MM.1S (cell line): ENCODE results near the gene MTNR1B.

Source experiments
- CTCF ChIP-seq: fragments of 300-600 bp; sonication (generic); IDR thresholded peaks from 2 replicates; pipeline ENCODE4 v1.5.1; 2016; ENCODE audit warnings: antibody characterized with exemption, low read length, mixed read lengths
- EZH2 ChIP-seq: fragments of 300-600 bp; sonication (generic); optimal IDR thresholded peaks from 2 replicates; pipeline ENCODE3; 2017; ENCODE audit warnings: low read depth, mild to moderate bottlenecking, antibody characterized with exemption, low read length, mixed read lengths
- EZH2phosphoT487 ChIP-seq: fragments of 300-600 bp; sonication (generic); IDR thresholded peaks from 2 replicates; pipeline ENCODE4 v1.6.1; 2018; ENCODE audit warnings: antibody characterized with exemption, low read length

GRCh38 chr11:93005239-93005638 lies 35.8 kb downstream of the MTNR1B start:
- no peak for TF ChIP-seq CTCF
- TF ChIP-seq EZH2phosphoT487: no peak
- TF ChIP-seq EZH2: no peak
